HepG2 (cell line): ENCODE data around the gene RNASE12. TPM values are rescaled to one million over a fixed set of nuclear protein-coding genes. Genes with fewer than 3 reads are reported as not detected.
A peak's percentile ranks its signal among the peaks of the same experiment; 100 is the strongest.

Experiments
- CBX2 ChIP-seq, 2 experiments: fragments of 200-600 bp in 1 of 2; sonication (generic); formaldehyde crosslinking in 1 of 2; IDR thresholded peaks; 2 replicates each; pipeline versions ENCODE4 v1.7.0 to v1.8.1; 2018 to 2022; ENCODE audit warnings: low read depth in 2 of 2, low read length in 1 of 2, mild to moderate bottlenecking in 1 of 2, missing genetic modification reagents in 1 of 2
- EHMT2 ChIP-seq: fragments of 200-600 bp; sonication (generic); IDR thresholded peaks from 2 replicates; pipeline ENCODE4 v1.7.0; 2017; ENCODE audit warnings: antibody characterized with exemption, low read depth, low read length, borderline replicate concordance
- FOSL2 ChIP-seq: sonication (generic); formaldehyde crosslinking; IDR thresholded peaks from 2 replicates; pipeline ENCODE4 v1.4.0; 2020; ENCODE audit warnings: missing genetic modification reagents
- IRX3 ChIP-seq: sonication (generic); formaldehyde crosslinking; IDR thresholded peaks from 2 replicates; pipeline ENCODE4 v1.8.1; 2023; ENCODE audit warnings: mild to moderate bottlenecking, low read depth, missing genetic modification reagents, borderline replicate concordance
- MED1 ChIP-seq: sonication (generic); formaldehyde crosslinking; IDR thresholded peaks from 2 replicates; pipeline ENCODE4 v1.4.0; 2020; ENCODE audit warnings: missing genetic modification reagents
- MED8 ChIP-seq: sonication (generic); formaldehyde crosslinking; IDR thresholded peaks from 2 replicates; pipeline ENCODE4 v1.8.1; 2023; ENCODE audit warnings: mild to moderate bottlenecking, missing genetic modification reagents; ENCODE audit not compliant: insufficient replicate concordance
- MTERF4 ChIP-seq: sonication (generic); formaldehyde crosslinking; IDR thresholded peaks from 2 replicates; pipeline ENCODE4 v1.8.0; 2023; ENCODE audit warnings: mild to moderate bottlenecking, missing genetic modification reagents
- MTF2 ChIP-seq: sonication (generic); formaldehyde crosslinking; IDR thresholded peaks from 2 replicates; pipeline ENCODE4 v1.5.0; 2020; ENCODE audit warnings: missing genetic modification reagents, borderline replicate concordance
- MXD1 ChIP-seq: sonication (generic); formaldehyde crosslinking; IDR thresholded peaks from 2 replicates; pipeline ENCODE4 v1.4.0; 2020; ENCODE audit warnings: mild to moderate bottlenecking, missing genetic modification reagents
- NFKBIZ ChIP-seq: IDR thresholded peaks from 2 replicates; pipeline ENCODE4 v1.6.1; 2018; ENCODE audit warnings: missing genetic modification reagents, missing compliant biosample characterization
- NRL ChIP-seq: sonication (generic); formaldehyde crosslinking; IDR thresholded peaks from 2 replicates; pipeline ENCODE4 v1.5.0; 2020; ENCODE audit warnings: missing genetic modification reagents, mild to moderate bottlenecking, moderate library complexity, borderline replicate concordance
- POGK ChIP-seq: sonication (generic); formaldehyde crosslinking; conservative IDR thresholded peaks from 2 replicates; pipeline ENCODE4 v1.8.0; 2022; ENCODE audit warnings: mild to moderate bottlenecking, moderate library complexity, missing genetic modification reagents
- RFX5 ChIP-seq: IDR thresholded peaks from 2 replicates; pipeline ENCODE4 v1.6.1; 2011; ENCODE audit warnings: low read depth, low read length, improper control_type of control experiment
- RFXAP ChIP-seq: sonication (generic); formaldehyde crosslinking; IDR thresholded peaks from 2 replicates; pipeline ENCODE4 v1.4.0; 2020; ENCODE audit warnings: missing genetic modification reagents, borderline replicate concordance
- ZBTB7B ChIP-seq: sonication (generic); formaldehyde crosslinking; IDR thresholded peaks from 2 replicates; pipeline ENCODE4 v1.4.0; 2020; ENCODE audit warnings: missing genetic modification reagents
- ZNF225 ChIP-seq: sonication (generic); formaldehyde crosslinking; IDR thresholded peaks from 2 replicates; pipeline ENCODE4 v1.4.0; 2020; ENCODE audit warnings: mild to moderate bottlenecking, missing genetic modification reagents
- ZNF230 ChIP-seq: sonication (generic); formaldehyde crosslinking; IDR thresholded peaks from 2 replicates; pipeline ENCODE4 v1.4.0; 2020; ENCODE audit warnings: mild to moderate bottlenecking, missing genetic modification reagents
- ZNF383 ChIP-seq: sonication (generic); formaldehyde crosslinking; IDR thresholded peaks from 2 replicates; pipeline ENCODE4 v1.4.0; 2020; ENCODE audit warnings: missing genetic modification reagents, mild to moderate bottlenecking, borderline replicate concordance
- ZNF567 ChIP-seq: sonication (generic); formaldehyde crosslinking; IDR thresholded peaks from 2 replicates; pipeline ENCODE4 v1.8.1; 2023; ENCODE audit warnings: mild to moderate bottlenecking, missing genetic modification reagents, borderline replicate concordance
- polyA plus RNA-seq, 8 experiments: library from polyadenylated mRNA; depleted of rRNA in 3 of 8; stranded (reverse) in 7 of 8; unstranded in 1 of 8; fragments of >200 nt; fragmentation: Illumina TruSeq in 4 of 8; extraction: Trizol in 4 of 8; gene quantifications; 2 replicates each; pipeline versions ENCODE4 v1.2.1 to v1.2.3, GENCODE V29; 2011 to 2016; ENCODE audit warnings: low read depth in 4 of 8, missing spikeins in 1 of 8, mixed read lengths in 1 of 8; ENCODE audit not compliant: insufficient read depth in 1 of 8
- total RNA-seq, 5 experiments: library from RNA; depleted of rRNA; stranded (reverse); fragments of >200 nt; fragmentation: Illumina TruSeq; extraction: Trizol; gene quantifications; 2 replicates each; pipeline ENCODE4 v1.2.3, GENCODE V29; 2016; ENCODE audit warnings: low read depth in 1 of 5
- TF ChIP-seq, protein P1 (sequence below): sonication (generic); formaldehyde crosslinking; IDR thresholded peaks from 2 replicates; pipeline ENCODE4 v1.9.0; 2021; ENCODE audit warnings: missing genetic modification reagents, borderline replicate concordance
- TF ChIP-seq, protein P2 (sequence below): sonication (generic); formaldehyde crosslinking; IDR thresholded peaks from 2 replicates; pipeline ENCODE4 v1.4.0; 2020; ENCODE audit warnings: missing genetic modification reagents

The RNASE12 gene
- total and polyA plus RNA-seq, 2 of the 13 experiments (the other 11 are each of a cell fraction or from before 2014, with no cell fraction given) = not detected

- TF ChIP-seq ZNF567 (CRISPR knock-in tag) (0 out of 2 replicates have a peak, but pooled peaks have one; percentile 54), RFXAP (CRISPR knock-in tag) (no peak), ZNF230 (no peak), IRX3 (CRISPR knock-in tag) (no peak), EHMT2 (no peak), POGK (no peak), NRL (CRISPR knock-in tag) (no peak), FOSL2 (CRISPR knock-in tag) (0 out of 2 replicates have a peak, but pooled peaks have one; percentile 38), RFX5 (no peak), MTERF4 (no peak), MED1 (CRISPR knock-in tag) (no peak), ZNF383 (no peak), CBX2 (IDR thresholded peaks at IDR 0.05; ENCODE audit: low read depth, low read length) (no peak), CBX2 (CRISPR knock-in tag; IDR thresholded peaks at IDR 0.05; ENCODE audit: low read depth) (no peak), ZBTB7B (CRISPR knock-in tag) (no peak), NFKBIZ (CRISPR knock-in tag) (no peak), ZNF225 (peak; percentile 65; the same call in 1 of the 2 replicates), MTF2 (no peak), MXD1 (CRISPR knock-in tag) (0 out of 2 replicates have a peak, but pooled peaks have one; percentile 32), MED8 (CRISPR knock-in tag) (no peak)
- TF ChIP-seq, protein P1, sequence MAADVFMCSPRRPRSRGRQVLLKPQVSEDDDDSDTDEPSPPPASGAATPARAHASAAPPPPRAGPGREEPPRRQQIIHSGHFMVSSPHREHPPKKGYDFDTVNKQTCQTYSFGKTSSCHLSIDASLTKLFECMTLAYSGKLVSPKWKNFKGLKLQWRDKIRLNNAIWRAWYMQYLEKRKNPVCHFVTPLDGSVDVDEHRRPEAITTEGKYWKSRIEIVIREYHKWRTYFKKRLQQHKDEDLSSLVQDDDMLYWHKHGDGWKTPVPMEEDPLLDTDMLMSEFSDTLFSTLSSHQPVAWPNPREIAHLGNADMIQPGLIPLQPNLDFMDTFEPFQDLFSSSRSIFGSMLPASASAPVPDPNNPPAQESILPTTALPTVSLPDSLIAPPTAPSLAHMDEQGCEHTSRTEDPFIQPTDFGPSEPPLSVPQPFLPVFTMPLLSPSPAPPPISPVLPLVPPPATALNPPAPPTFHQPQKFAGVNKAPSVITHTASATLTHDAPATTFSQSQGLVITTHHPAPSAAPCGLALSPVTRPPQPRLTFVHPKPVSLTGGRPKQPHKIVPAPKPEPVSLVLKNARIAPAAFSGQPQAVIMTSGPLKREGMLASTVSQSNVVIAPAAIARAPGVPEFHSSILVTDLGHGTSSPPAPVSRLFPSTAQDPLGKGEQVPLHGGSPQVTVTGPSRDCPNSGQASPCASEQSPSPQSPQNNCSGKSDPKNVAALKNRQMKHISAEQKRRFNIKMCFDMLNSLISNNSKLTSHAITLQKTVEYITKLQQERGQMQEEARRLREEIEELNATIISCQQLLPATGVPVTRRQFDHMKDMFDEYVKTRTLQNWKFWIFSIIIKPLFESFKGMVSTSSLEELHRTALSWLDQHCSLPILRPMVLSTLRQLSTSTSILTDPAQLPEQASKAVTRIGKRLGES (CRISPR knock-in tag) = no peak
- TF ChIP-seq, protein P2, sequence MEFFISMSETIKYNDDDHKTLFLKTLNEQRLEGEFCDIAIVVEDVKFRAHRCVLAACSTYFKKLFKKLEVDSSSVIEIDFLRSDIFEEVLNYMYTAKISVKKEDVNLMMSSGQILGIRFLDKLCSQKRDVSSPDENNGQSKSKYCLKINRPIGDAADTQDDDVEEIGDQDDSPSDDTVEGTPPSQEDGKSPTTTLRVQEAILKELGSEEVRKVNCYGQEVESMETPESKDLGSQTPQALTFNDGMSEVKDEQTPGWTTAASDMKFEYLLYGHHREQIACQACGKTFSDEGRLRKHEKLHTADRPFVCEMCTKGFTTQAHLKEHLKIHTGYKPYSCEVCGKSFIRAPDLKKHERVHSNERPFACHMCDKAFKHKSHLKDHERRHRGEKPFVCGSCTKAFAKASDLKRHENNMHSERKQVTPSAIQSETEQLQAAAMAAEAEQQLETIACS (CRISPR knock-in tag) = no peak
Measured at GRCh38 chr14:20631880-20632389, 40.8 kb upstream of the RNASE12 start (continued).
